Eye (tissue), 1 donor: ENCODE measurements around the gene NOL4.
"Not testable (repeated sequence)": the region's sequence is repeated elsewhere in the genome, so short reads cannot be mapped to it uniquely, and the experiment has no call there.

ENCODE experiments used
- DNase-seq: peaks from one replicate; pipeline ENCODE4 v3.0.0-alpha.2; 2015

The NOL4 gene

GRCh38 chr18:34224423-34225217 is at the start of gene NOL4:
Gene NOL4, minus strand, starts transcription at chr18:34224913. Its CDS starts 1,660 bp downstream, at chr18:34223253.
- DNase-seq: peak; percentile 97

GRCh38 chr18:34266029-34266428 is 41.3 kb upstream of the NOL4 start:
- DNase-seq: not testable (repeated sequence)

- no peak for DNase-seq
Measured at GRCh38 chr18:34261865-34262780, 37.4 kb upstream of the NOL4 start.

GRCh38 chr18:34258176-34258575 is 33.5 kb upstream of the NOL4 start:
- DNase-seq: no peak

GRCh38 chr18:34251919-34252318 is 27.2 kb upstream of the NOL4 start:
- no peak for DNase-seq

GRCh38 chr18:34248727-34249126 is 24.0 kb upstream of the NOL4 start:
- no peak for DNase-seq

- no peak for DNase-seq
Measured at GRCh38 chr18:34242739-34243138, 18.0 kb upstream of the NOL4 start.

GRCh38 chr18:34233781-34234388 is 9.2 kb upstream of the NOL4 start:
- DNase-seq: not testable (repeated sequence)

GRCh38 chr18:34225218-34225553 is 473 bp upstream of the NOL4 start:
- no peak for DNase-seq

- DNase-seq: no peak
Measured at GRCh38 chr18:34223893-34224422, 755 bp downstream of the NOL4 start.

GRCh38 chr18:34223164-34223892 is 1.4 kb downstream of the NOL4 start:
- DNase-seq: peak; percentile 75

- DNase-seq: peak; percentile 92
Measured at GRCh38 chr18:34222307-34223163, 2.2 kb downstream of the NOL4 start.

- DNase-seq: peak; percentile 89
Measured at GRCh38 chr18:34221971-34222306, 2.8 kb downstream of the NOL4 start.

- peak; percentile 51 for DNase-seq
Measured at GRCh38 chr18:34220081-34220815, 4.5 kb downstream of the NOL4 start.

GRCh38 chr18:34219651-34220050 is 5.1 kb downstream of the NOL4 start:
- peak; percentile 35 for DNase-seq

GRCh38 chr18:34212511-34212910 is 12.2 kb downstream of the NOL4 start:
- DNase-seq: no peak

- DNase-seq: no peak
Measured at GRCh38 chr18:34207344-34207851, 17.3 kb downstream of the NOL4 start.

- no peak for DNase-seq
Measured at GRCh38 chr18:34203866-34204265, 20.8 kb downstream of the NOL4 start.

- peak; percentile 69 for DNase-seq
Measured at GRCh38 chr18:34196256-34196655, 28.5 kb downstream of the NOL4 start.

GRCh38 chr18:34194239-34194638 is 30.5 kb downstream of the NOL4 start:
- DNase-seq: no peak
